WTC11 (cell line): ENCODE data around the gene FBRSL1.

ENCODE experiments used
- ESRRA ChIP-seq: sonication (generic); formaldehyde crosslinking; IDR thresholded peaks from 2 replicates; pipeline ENCODE4 v1.8.1; 2022; ENCODE audit warnings: mild to moderate bottlenecking, missing genetic modification reagents, borderline replicate concordance
- FOXJ3 ChIP-seq: sonication (generic); formaldehyde crosslinking; IDR thresholded peaks from 2 replicates; pipeline ENCODE4 v1.9.0; 2021; ENCODE audit warnings: missing genetic modification reagents, mild to moderate bottlenecking, borderline replicate concordance
- NR2C2 ChIP-seq: sonication (generic); formaldehyde crosslinking; IDR thresholded peaks from 2 replicates; pipeline ENCODE4 v1.8.0; 2022; ENCODE audit warnings: mild to moderate bottlenecking, missing genetic modification reagents
- TF ChIP-seq, protein P1 (sequence below): sonication (generic); formaldehyde crosslinking; IDR thresholded peaks from 2 replicates; pipeline ENCODE4 v1.8.1; 2023; ENCODE audit warnings: mild to moderate bottlenecking, missing genetic modification reagents, moderate library complexity
- TF ChIP-seq, protein P2 (sequence below): fragments of 200-600 bp; IDR thresholded peaks from 2 replicates; pipeline ENCODE4 v1.8.0; 2022; ENCODE audit warnings: antibody characterized with exemption
- TF ChIP-seq, protein P3 (sequence below): sonication (generic); formaldehyde crosslinking; IDR thresholded peaks from 2 replicates; pipeline ENCODE4 v1.8.1; 2022; ENCODE audit warnings: mild to moderate bottlenecking, moderate library complexity, missing genetic modification reagents
- TF ChIP-seq, protein P4 (sequence below): sonication (generic); formaldehyde crosslinking; IDR thresholded peaks from 2 replicates; pipeline ENCODE4 v1.8.0; 2023; ENCODE audit warnings: missing genetic modification reagents

DNA sequence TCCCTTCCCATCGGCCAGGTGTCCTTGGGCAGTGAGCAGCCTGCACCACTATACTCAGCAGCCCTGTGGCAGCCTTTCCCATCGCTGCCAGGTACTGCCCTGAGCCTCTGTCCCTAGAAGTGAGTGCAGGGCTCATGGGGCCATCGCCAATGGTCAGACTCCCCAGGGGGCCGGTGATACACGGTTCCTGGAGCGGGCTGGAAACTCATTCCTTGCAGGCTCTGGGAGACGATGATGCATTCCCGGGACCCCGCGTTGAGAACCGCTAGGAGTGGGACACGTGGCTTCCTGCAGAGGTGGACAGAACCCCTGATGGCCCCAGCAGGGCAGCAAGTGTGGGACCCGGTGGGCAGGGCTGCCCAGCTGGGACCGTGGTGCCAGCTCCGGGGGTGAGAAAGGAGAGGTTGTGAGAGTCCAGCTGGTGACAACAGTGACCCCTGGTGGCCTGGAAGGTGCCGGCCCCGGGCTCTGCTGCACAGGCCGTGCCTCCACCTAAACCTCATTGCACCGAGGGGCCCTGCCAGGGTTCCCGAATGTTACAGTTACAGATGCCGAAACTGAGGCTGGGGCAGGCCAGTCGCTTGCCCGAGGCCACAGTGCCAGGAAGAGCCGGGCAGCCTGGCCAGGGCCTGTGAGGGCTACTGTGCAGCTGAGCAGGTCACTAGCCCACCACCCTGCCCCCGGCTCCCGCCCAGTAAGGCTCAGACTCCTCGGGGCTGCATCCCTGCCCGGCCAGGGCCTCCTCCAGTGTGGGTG is 33.8 kb downstream of the FBRSL1 start:
- TF ChIP-seq, protein P1, sequence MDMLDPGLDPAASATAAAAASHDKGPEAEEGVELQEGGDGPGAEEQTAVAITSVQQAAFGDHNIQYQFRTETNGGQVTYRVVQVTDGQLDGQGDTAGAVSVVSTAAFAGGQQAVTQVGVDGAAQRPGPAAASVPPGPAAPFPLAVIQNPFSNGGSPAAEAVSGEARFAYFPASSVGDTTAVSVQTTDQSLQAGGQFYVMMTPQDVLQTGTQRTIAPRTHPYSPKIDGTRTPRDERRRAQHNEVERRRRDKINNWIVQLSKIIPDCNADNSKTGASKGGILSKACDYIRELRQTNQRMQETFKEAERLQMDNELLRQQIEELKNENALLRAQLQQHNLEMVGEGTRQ (CRISPR knock-in tag) = no peak
- TF ChIP-seq, protein P2, sequence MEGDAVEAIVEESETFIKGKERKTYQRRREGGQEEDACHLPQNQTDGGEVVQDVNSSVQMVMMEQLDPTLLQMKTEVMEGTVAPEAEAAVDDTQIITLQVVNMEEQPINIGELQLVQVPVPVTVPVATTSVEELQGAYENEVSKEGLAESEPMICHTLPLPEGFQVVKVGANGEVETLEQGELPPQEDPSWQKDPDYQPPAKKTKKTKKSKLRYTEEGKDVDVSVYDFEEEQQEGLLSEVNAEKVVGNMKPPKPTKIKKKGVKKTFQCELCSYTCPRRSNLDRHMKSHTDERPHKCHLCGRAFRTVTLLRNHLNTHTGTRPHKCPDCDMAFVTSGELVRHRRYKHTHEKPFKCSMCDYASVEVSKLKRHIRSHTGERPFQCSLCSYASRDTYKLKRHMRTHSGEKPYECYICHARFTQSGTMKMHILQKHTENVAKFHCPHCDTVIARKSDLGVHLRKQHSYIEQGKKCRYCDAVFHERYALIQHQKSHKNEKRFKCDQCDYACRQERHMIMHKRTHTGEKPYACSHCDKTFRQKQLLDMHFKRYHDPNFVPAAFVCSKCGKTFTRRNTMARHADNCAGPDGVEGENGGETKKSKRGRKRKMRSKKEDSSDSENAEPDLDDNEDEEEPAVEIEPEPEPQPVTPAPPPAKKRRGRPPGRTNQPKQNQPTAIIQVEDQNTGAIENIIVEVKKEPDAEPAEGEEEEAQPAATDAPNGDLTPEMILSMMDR = peak; percentile 80
- TF ChIP-seq, protein P3, sequence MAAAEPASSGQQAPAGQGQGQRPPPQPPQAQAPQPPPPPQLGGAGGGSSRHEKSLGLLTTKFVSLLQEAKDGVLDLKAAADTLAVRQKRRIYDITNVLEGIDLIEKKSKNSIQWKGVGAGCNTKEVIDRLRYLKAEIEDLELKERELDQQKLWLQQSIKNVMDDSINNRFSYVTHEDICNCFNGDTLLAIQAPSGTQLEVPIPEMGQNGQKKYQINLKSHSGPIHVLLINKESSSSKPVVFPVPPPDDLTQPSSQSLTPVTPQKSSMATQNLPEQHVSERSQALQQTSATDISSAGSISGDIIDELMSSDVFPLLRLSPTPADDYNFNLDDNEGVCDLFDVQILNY (CRISPR knock-in tag) = no peak
- TF ChIP-seq ESRRA (CRISPR knock-in tag) = no peak
- no peak for TF ChIP-seq NR2C2 (CRISPR knock-in tag)
- no peak for TF ChIP-seq FOXJ3
- TF ChIP-seq, protein P4, sequence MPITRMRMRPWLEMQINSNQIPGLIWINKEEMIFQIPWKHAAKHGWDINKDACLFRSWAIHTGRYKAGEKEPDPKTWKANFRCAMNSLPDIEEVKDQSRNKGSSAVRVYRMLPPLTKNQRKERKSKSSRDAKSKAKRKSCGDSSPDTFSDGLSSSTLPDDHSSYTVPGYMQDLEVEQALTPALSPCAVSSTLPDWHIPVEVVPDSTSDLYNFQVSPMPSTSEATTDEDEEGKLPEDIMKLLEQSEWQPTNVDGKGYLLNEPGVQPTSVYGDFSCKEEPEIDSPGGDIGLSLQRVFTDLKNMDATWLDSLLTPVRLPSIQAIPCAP (CRISPR knock-in tag) = no peak
